Fibroblast of lung (primary cell): ENCODE results near the gene IRAK1. TPM values are rescaled to one million over a fixed set of nuclear protein-coding genes. Genes with fewer than 3 reads are reported as not detected.

Experiments used
- DNase-seq, 2 donors: peaks; one replicate each; pipeline versions ENCODE4 v3.0.0 to v3.0.0-alpha.2; 2010; ENCODE audit warnings: low read depth in 2 of 2
- H2AFZ ChIP-seq: 2 replicates; pipeline ENCODE4 v1.5.1; 2012; ENCODE audit warnings: low read length, control low read depth, inconsistent platforms
- H3K27ac ChIP-seq: 2 replicates; pipeline ENCODE4 v1.5.1; 2011; ENCODE audit warnings: low read length, control low read depth; ENCODE audit not compliant: insufficient read depth
- H3K27me3 ChIP-seq: 2 replicates; pipeline ENCODE4 v1.5.1; 2011; ENCODE audit warnings: mild to moderate bottlenecking, low read length; ENCODE audit not compliant: control insufficient read depth, insufficient read depth
- H3K36me3 ChIP-seq: 2 replicates; pipeline ENCODE4 v1.5.1; 2011; ENCODE audit warnings: low read length; ENCODE audit not compliant: control insufficient read depth, insufficient read depth
- H3K4me1 ChIP-seq: 2 replicates; pipeline ENCODE4 v1.5.1; 2011; ENCODE audit warnings: low read length; ENCODE audit not compliant: control insufficient read depth, insufficient read depth; ENCODE audit errors: extremely low read depth
- H3K4me2 ChIP-seq: 2 replicates; pipeline ENCODE4 v1.5.1; 2011; ENCODE audit warnings: low read length, control low read depth; ENCODE audit not compliant: insufficient read depth; ENCODE audit errors: extremely low read depth
- H3K4me3 ChIP-seq, 4 experiments: fragments of 200-600 bp in 1 of 4; sonication (generic) in 1 of 4; replicated peaks in 1 of 4; 2 replicates each; pipeline ENCODE4 v1.5.1; 2011 to 2016; ENCODE audit warnings: low read length in 4 of 4, low read depth in 3 of 4, mild to moderate bottlenecking in 3 of 4, control low read depth in 2 of 4, inconsistent platforms in 1 of 4, mixed read lengths in 1 of 4; ENCODE audit not compliant: insufficient read depth in 1 of 4; ENCODE audit errors: control extremely low read depth in 1 of 4
- H3K79me2 ChIP-seq: 2 replicates; pipeline ENCODE4 v1.5.1; 2012; ENCODE audit warnings: mild to moderate bottlenecking, low read length, inconsistent platforms; ENCODE audit not compliant: control insufficient read depth, insufficient read depth
- H3K9ac ChIP-seq: 2 replicates; pipeline ENCODE4 v1.5.1; 2011; ENCODE audit warnings: mild to moderate bottlenecking, low read length, control low read depth; ENCODE audit not compliant: insufficient read depth
- H3K9me3 ChIP-seq: 2 replicates; pipeline ENCODE4 v1.5.1; 2012; ENCODE audit warnings: low read depth, low read length; ENCODE audit not compliant: control insufficient read depth, insufficient read depth
- H4K20me1 ChIP-seq: 2 replicates; pipeline ENCODE4 v1.5.1; 2011; ENCODE audit warnings: low read length; ENCODE audit not compliant: control insufficient read depth, insufficient read depth; ENCODE audit errors: extremely low read depth
- EZH2 ChIP-seq: IDR thresholded peaks from 2 replicates; pipeline ENCODE4 v1.5.1; 2012; ENCODE audit warnings: low read length, control low read depth, mild to moderate bottlenecking; ENCODE audit errors: missing control alignments
- polyA plus RNA-seq, 2 donors: library from polyadenylated mRNA; depleted of rRNA in 1 of 2; stranded (reverse) in 1 of 2; unstranded in 1 of 2; fragments of >200 nt; gene quantifications; 2 replicates each; pipeline ENCODE4 v1.2.1, GENCODE V29; 2011 to 2012; ENCODE audit warnings: missing spikeins in 1 of 2
- total RNA-seq: library from RNA; depleted of rRNA; stranded (reverse); fragments of >200 nt; gene quantifications from 2 replicates; pipeline ENCODE4 v1.2.1, GENCODE V29; 2014
- TF ChIP-seq, protein P1 (sequence below), 2 donors: IDR thresholded peaks in 1 of 2; conservative IDR thresholded peaks in 1 of 2; 1 replicate in 1 of 2; 2 replicates in 1 of 2; pipeline ENCODE4 v1.5.1; 2011 to 2012; ENCODE audit warnings: low read length in 2 of 2, control low read depth in 1 of 2, inconsistent platforms in 1 of 2, low read depth in 1 of 2, mild to moderate bottlenecking in 1 of 2

IRAK1 gene
- total and polyA plus RNA-seq, 2 donors (not counting 1 experiment from before 2014, with no cell fraction given), result 25.9 to 65.9 TPM

DNA sequence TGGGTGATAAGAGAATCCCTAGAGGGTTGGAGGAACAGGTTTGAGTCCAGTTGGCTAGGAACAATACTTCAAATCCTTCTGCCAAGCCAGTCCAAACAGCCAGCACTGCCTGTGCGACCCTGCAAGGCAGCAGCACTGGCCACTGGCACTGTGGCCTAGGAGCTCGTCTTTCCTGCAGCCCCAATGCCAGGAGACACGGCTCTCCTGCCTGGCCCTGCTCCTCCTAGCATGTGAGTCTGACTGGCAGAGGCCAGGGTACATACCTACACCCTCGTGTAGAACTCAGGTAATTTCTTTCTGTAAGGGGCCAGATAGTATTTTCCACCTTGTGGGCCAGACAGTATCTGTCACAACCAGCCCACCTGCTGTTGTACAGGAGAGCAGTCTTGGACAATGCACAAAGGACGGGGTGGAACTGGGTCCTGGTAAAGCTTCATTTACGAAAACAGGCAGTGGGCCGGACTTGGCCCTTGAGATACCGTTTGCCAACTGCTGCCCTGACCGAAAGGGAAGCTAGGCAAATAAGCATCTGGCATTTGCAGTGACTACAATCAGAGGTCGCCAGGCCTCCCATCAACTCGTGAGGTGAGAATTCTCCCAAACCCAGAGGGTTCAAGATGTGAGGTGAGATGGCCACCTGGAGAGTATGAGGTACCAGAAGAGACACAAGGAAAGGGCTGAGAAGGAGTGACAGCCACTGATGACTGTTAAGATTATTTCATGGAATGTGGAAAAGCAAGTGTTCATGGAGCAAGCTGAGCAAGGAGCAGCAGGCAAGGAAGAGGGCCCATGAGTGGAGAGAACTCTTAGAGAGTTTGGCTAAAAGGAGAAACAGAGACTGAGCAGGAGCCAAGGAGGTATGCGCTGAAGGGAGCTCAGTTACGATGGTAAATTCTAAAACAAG, 29.8 kb upstream of the IRAK1 start:
- Histone ChIP-seq H3K4me3 (no peak overlapping the region), H3K4me2 (no peak overlapping the region), H3K4me1 (peaks cover 8% of the 10 kb centered on the region), H3K27me3 (no peaks in the 10 kb centered on the region), H3K9ac (no peak overlapping the region), H4K20me1 (no peaks in the 10 kb centered on the region), H3K36me3 (no peaks in the 10 kb centered on the region), H3K9me3 (no peaks in the 10 kb centered on the region), H3K79me2 (peaks cover 26% of the 10 kb centered on the region), H2AFZ (no peak overlapping the region), H3K27ac (no peak overlapping the region)
- no peak for TF ChIP-seq EZH2
- TF ChIP-seq, protein P1, sequence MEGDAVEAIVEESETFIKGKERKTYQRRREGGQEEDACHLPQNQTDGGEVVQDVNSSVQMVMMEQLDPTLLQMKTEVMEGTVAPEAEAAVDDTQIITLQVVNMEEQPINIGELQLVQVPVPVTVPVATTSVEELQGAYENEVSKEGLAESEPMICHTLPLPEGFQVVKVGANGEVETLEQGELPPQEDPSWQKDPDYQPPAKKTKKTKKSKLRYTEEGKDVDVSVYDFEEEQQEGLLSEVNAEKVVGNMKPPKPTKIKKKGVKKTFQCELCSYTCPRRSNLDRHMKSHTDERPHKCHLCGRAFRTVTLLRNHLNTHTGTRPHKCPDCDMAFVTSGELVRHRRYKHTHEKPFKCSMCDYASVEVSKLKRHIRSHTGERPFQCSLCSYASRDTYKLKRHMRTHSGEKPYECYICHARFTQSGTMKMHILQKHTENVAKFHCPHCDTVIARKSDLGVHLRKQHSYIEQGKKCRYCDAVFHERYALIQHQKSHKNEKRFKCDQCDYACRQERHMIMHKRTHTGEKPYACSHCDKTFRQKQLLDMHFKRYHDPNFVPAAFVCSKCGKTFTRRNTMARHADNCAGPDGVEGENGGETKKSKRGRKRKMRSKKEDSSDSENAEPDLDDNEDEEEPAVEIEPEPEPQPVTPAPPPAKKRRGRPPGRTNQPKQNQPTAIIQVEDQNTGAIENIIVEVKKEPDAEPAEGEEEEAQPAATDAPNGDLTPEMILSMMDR (conservative IDR thresholded peaks at IDR 0.05 in 1 of 2, IDR thresholded peaks at IDR 0.05 in 1 of 2; ENCODE audit: low read depth in 1 of 2, low read length in 2 of 2), result no peak
- no peak for DNase-seq

DNA sequence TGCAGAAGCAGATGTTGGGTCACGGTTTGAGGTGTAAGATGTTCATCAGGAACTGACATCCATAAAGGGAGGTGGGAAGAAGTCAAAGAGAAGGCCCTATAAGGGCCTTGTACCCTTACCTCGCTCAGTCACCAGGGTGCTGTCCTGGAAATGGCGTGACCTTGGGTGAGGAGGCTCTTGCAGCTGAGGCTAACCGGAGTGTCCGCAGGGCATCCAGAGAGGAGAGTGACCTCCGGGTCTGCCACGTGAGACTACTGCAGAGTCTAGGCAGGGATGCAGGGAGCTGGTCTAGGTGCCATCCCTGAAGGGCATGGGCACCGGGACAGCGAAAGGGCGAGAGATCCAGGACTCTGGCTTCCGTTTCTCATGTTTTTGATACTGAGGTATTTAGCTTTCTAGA, 28.7 kb upstream of the IRAK1 start:
- no peak for TF ChIP-seq EZH2
- TF ChIP-seq, protein P1 (conservative IDR thresholded peaks at IDR 0.05 in 1 of 2, IDR thresholded peaks at IDR 0.05 in 1 of 2; ENCODE audit: low read depth in 1 of 2, low read length in 2 of 2), result no peak
- Histone ChIP-seq H3K4me3 (no peak overlapping the region), H3K27me3 (no peaks in the 10 kb centered on the region), H3K9me3 (no peaks in the 10 kb centered on the region), H3K36me3 (no peaks in the 10 kb centered on the region), H3K79me2 (peaks cover 27% of the 10 kb centered on the region), H4K20me1 (no peaks in the 10 kb centered on the region), H3K27ac (no peak overlapping the region), H3K4me1 (peaks cover 11% of the 10 kb centered on the region), H3K9ac (no peak overlapping the region), H3K4me2 (no peak overlapping the region), H2AFZ (no peak overlapping the region)
- no peak for DNase-seq

DNA sequence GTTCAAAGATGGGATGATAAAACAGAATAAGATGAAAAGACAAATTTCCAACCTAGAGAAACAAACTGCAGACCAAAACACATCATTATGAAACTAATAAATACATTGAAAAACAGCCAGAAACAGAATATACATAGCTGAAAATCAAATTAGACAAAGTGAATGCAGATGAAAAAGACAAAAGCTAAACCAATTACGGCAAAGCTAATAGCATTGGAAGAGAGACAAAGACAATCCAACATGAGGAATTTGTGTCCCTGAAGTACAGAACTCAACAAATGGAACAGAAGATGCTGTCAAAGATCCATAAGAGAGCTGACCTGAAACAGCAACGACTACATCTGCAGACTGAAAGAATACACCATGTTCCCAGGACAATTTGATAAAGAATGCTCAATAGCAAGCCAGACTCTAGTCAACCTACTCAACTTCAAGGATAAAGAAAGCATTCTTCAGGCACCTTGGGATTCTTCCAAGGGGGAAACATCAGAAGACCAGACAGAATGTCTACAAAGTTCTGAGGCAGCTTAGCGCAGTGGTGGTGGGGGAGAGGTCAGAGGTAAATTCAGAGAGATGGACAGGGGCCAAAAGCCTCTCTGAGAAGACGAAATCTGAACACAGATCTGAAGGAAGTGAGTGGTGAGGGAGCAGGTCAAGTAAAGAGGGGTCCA, 27.4 kb upstream of the IRAK1 start:
- TF ChIP-seq, protein P1 (conservative IDR thresholded peaks at IDR 0.05 in 1 of 2, IDR thresholded peaks at IDR 0.05 in 1 of 2; ENCODE audit: low read depth in 1 of 2, low read length in 2 of 2), result no peak
- no peak for TF ChIP-seq EZH2
- peaks cover 20% of the 10 kb centered on the region for H3K4me1 ChIP-seq
- no peaks in the 10 kb centered on the region for H3K36me3 ChIP-seq
- no peaks in the 10 kb centered on the region for H3K27me3 ChIP-seq
- no peak overlapping the region for H2AFZ ChIP-seq
- H3K4me2 ChIP-seq, result no peak overlapping the region
- no peaks in the 10 kb centered on the region for H4K20me1 ChIP-seq
- H3K9me3 ChIP-seq, result no peaks in the 10 kb centered on the region
- H3K27ac ChIP-seq, result peak overlapping the region; percentile 48
- no peak overlapping the region for H3K9ac ChIP-seq
- no peak overlapping the region for H3K4me3 ChIP-seq
- peaks cover 26% of the 10 kb centered on the region for H3K79me2 ChIP-seq
- peak in 1 of 2 donors; percentile 65 for DNase-seq
